GM18870 (cell line): ENCODE measurements around the gene KIF5A.

Experiments used
- ATAC-seq: cut with Tn5 transposase; IDR thresholded peaks from one replicate; pipeline ENCODE4 v1.9.1; 2021; ENCODE audit warnings: moderate library complexity; ENCODE audit not compliant: unreplicated experiment

KIF5A gene

DNA sequence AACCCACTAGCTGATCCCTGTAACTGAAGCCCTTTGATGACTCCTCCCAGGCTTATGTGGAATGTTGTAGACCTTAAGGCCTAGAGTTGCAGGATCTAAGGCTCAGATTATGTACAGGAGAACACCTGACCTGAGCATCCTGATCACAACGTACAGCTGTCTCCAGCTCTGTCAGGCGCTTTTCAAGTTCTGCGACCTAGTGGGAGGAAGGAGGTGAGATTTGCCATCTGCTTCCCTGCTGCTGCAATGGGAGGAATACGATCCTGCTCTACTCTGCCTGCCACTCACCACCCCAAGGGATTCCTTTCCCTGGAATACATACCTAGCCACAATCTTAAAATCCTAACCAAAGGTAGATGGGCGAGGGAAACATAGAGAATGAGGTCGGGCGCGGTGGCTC lies 16.7 kb upstream of the KIF5A start:
- no peak for ATAC-seq

DNA sequence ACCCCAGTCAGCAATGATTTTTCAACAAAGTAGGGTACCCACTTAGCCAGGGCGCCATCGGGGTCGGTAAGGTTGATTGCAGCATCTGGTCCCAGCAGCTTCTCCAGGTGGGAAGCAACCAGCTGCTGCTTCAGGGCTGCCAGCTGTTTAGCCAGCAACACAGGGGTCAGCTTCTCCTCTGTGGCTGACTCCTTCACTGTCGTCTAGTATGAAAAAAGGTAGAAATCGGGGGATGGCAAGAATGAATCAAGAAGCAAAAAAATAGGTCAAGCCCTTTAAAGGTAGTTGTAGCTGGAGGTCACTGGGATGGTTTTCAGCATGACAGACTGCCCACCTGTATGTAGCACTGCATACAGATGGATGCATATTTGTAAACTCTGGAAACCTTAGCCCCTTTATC lies 15.6 kb upstream of the KIF5A start:
- no peak for ATAC-seq

- ATAC-seq = no peak
Measured at GRCh38 chr12:57534991-57535543, 14.8 kb upstream of the KIF5A start.

GRCh38 chr12:57535764-57536596 lies 13.9 kb upstream of the KIF5A start:
- no peak for ATAC-seq

DNA sequence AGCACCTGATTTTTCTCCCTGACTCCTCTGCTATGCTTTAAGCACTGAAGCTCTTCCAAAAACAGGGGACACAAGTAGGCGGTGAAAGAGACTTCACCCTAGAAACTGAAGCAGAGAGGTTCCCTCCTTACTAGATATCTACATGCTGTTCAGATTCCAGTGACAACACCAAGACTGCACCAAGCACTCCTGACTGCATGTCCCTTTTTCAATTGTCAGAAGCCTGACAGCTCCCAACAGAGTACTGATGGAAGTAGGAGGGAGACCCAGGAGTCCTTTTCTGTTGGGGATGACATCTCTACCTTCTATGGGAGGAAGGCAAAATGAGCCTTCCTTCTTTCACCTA lies 13.3 kb upstream of the KIF5A start:
- no peak for ATAC-seq

DNA sequence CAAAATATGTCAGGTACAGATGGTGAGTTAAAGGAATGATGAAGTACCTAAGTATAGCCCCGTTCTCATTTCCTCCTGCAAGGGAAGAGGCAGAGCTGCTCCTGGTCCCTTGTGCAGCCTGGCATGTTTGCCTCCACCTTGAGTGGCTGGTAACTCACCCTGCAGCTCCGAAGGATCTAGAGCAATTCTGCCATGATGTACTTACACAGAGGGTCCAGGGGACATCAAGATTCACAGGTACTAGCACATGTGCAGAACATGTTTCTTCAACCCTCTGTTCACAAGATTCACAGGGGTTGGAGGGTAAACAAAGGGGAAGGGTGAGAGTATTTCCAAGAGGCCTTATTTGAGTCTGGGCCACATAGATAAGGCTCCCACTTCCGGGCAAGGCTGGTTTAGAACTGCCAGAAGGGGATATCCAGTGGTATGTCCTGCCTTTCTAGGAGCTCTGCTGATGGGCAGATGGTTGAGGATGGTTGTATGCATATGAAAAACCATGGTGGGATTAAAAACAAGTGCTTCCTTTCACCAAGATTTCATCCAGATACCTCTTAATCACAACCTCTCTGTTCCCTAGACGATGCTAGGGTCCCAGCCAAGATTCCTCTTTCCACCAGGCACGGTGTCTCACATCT lies 10.6 kb upstream of the KIF5A start:
- ATAC-seq = no peak

DNA sequence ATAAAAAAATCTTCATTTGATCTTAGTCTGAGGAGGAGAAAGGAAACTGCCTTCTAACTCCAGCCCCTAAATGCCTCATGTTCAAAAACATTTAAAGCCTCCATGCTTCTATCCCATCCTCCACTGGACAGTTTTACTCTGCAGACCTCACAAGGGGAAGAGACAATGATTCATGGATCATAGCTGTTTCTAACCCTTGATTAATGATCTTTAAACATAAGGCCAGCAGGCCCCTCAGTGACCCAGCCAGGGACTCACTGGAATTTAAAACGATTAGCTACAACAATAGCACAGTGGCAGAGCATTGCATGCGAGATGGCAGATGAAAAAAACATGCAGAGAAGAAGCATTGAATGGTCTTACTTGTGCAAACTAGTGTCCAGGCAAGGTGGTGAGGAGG lies 8.8 kb upstream of the KIF5A start:
- ATAC-seq = no peak

GRCh38 chr12:57541717-57542116 lies 8.1 kb upstream of the KIF5A start:
- no peak for ATAC-seq

DNA sequence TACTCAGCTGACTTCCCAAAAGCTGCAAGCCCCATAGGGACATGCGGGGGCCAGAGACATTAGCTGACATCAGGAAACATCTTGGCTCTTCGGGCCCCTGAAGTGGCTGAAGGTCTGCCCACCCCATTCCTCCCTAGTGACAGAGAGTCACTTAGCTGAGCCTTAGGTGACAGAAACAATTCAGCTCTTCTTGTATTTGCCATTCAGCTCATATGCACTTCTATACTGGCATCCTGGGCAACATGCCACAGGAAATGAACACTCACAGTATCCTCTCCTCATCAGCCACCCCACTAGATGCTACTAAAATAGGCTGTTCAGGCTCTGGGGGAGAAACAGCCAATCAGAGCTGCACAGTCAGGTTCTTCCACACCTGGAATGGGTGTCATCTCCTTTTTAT lies 6.3 kb upstream of the KIF5A start:
- no peak for ATAC-seq

GRCh38 chr12:57545809-57546437 lies 3.9 kb upstream of the KIF5A start:
- no peak for ATAC-seq

GRCh38 chr12:57546438-57547287 lies 3.2 kb upstream of the KIF5A start, which contains the start of gene DCTN2:
Gene DCTN2, minus strand, starts transcription at chr12:57547192. Its CDS starts 129 bp downstream, at chr12:57547063.
- peak; percentile 96 for ATAC-seq

DNA sequence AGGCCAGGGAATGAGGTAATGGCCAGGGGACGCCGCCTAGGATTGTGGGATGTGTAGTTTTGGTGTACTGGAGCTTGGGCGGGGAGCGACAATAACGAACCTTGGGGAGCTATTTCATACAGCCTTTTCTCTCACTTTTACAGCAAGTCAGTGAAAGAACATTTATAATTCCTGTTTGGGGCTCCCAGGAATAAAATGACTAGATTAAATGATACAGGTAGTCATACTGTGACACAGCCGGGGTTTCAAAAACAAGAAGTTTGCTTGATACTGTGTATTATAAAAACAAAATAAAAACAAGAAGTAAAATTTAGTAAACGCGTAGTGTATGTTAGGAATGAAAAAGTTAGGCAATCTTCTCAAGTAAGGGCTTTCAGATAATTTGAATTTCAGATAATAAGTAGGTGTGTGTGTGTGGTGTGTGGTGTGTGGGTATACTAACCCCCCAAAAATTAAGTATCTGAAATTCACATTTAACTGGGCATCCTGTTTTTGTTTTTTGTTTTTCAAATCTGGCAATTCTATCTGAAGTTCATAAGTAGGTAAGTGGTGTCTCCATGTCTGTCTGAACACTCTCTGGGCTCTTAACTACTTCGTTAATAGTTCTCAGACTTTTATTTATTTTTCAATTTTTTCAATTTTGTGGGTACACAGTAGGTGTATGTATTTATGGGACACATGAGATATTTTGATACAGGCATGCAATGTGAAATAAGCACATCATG lies 2.4 kb upstream of the KIF5A start:
- no peak for ATAC-seq

- ATAC-seq = no peak
Measured at GRCh38 chr12:57548013-57548315, 1.9 kb upstream of the KIF5A start.

GRCh38 chr12:57548488-57548887 lies 1.4 kb upstream of the KIF5A start:
- ATAC-seq = no peak

DNA sequence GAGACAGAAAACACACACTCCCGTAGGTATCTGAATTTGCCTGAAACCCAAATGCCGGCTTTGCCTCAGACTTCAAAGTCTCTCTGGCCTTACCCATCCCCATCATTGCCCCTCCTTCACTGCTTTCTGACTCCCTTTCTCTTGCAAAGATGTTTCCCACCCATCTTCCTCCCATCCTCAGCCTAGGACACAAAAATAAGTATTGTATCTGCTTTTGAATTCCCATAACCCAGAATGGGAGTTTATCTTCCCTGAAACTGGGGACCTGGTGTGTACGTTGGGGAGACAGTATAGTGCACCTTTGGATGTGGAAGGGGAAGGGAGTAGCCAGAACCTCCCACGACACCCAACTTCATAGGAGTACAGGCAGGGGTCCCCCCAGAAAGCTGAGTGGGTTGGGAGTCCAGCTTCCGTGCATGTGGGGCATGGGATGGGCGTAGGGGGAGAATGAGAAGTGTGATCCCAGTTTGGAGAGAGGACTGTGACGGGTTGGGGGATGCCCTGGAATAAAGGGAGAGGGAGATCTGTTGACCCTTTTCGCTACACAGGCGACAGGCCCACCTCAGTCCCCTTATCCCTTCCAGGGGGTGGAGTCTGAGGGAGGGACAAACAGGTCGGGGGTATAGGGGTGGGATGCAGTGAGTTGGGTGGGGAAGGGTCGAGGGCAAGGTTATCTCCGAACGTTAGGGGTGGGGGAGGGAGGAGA lies 488 bp upstream of the KIF5A start:
- ATAC-seq = no peak

DNA sequence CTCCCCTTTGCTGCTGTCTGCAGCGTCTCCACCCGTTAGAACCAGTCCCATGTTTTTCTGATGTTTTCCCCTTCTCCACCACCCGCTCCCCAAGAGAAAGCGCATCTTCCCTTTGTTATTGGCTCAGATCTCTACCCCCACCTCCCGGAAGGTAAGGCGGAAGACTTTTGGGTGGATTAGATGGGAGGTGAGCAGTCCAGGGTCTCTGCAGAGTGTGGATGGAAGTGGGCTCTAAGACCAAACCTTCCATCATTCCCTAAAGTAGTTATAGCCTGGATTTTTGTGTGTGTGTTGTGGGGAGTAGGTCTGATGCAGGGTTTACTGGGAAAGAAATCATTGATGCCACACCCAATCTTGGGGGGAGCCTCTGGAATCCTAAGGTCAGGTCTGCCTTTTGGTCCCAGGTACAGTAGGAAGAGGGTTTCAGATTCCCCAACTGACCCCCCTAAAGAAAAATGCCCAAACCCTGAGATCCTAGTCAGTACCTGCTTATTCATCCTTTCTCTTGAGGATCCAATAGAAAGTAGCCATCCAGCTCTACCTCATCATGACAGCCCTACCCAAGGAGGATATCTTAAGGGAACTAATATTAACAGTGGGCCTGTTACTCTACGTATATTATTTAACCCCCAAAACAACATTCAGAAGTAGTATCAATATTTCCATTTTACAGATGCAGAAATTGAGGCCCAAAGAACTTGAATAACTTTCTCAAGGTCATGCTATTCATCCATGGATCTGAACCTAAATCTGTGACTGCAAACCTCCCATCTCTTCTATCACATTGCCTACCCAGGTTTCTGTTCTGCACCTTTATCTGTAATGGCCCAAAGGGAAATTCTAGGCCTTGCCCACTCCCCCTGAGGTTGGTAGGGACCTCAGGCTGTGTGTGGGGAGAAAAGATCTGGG lies 1.1 kb downstream of the KIF5A start:
- ATAC-seq = no peak

- ATAC-seq = no peak
Measured at GRCh38 chr12:57551637-57552305, 1.9 kb downstream of the KIF5A start.

GRCh38 chr12:57552306-57552651 lies 2.4 kb downstream of the KIF5A start:
- no peak for ATAC-seq
